Left renal cortex interstitium (tissue), 4 donors: ENCODE data around the gene REC114. TPM values are rescaled to one million over a fixed set of nuclear protein-coding genes. Genes with fewer than 3 reads are reported as not detected.
A peak's percentile ranks its signal among the peaks of the same experiment; 100 is the strongest.
"Not testable (repeated sequence)": the region's sequence is repeated elsewhere in the genome, so short reads cannot be mapped to it uniquely, and the experiment has no call there.

Source experiments
- DNase-seq, 4 donors: peaks; one replicate each; pipeline ENCODE4 v3.0.0-alpha.2; 2013; ENCODE audit warnings: low read depth in 4 of 4, low spot score in 2 of 4, missing footprints in 1 of 4
- polyA plus RNA-seq, 4 donors: library from polyadenylated mRNA; unstranded; fragments of 120-200 nt; gene quantifications; one replicate each; pipeline ENCODE4 v1.2.1, GENCODE V29; 2013; ENCODE audit not compliant: insufficient read length in 4 of 4

Gene REC114
- polyA plus RNA-seq, 4 donors: 0.18 TPM; not detected in 3

DNA sequence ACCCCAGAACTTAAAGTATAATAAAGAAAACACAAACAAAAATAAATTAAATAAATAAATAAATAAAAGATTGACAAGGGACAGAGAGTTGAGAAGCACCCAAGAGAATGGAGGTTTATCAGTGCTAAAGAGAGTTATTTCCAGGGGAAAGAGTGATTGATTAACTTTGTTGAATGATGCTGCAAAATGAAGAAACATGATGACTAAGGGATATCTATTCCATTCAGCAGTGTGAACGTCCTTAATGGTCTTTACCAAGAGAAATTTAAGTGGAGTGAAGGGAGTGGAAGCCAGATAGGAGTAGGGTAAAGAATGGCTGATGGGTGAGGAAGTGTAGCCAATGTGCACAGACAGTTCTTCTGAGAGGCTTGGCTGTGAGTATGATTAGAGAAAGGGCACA is 11.1 kb downstream of the REC114 start:
- DNase-seq: no peak

DNA sequence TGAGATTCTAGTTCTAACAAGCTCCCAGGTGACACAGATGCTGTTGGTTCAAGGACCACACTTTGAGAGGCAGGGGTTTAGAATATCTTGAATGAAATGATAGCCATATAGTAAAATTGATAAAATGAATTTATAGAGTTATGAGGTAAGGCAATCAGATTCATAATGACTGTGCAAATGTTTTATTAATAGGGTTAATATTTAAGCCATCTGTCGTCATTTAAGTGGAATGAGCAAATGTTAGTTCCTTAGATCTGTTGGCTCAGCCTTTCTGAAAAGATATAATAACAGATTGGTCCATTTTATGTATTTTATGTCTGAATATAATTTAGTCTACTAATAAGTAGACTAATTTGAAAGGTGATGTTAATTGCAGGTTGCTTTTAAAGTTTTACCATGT is 12.9 kb downstream of the REC114 start:
- DNase-seq: no peak

DNA sequence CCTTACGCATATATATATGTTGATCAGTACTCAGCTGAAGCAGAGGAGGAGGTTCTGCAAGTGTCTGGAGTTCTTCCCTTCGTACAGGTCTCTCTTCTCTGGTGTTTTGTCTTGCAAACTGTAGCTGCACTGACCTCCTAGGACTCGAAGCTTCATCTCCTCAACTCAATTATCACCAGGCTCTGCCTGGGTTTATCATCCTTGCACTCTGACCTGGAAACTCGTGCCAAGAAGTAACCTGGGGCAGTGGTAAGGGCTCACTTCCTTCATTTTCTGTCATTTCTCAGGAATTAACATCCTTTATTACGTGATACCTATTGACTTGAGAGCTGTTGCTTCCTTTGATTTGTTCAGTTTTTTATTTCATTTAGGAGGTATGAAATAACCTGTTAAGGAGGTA is 14.4 kb downstream of the REC114 start:
- no peak for DNase-seq

DNA sequence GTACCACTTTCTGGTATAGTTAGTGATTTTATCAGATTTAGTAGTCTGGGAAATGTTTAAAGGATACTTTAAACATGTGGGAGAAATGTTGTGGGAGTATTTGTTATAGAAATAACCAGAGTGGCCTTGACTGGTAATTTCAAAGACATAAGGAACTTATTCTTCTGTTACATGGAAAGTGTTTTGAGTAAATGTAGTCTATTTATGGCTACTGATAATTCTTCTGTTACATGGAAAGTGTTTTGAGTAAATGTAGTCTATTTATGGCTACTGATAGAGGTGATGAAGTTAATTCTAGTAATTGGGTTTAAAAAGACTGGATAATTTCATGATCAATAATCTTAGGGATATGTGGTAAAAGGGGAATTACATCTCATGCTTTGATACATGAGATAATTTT is 17.7 kb downstream of the REC114 start:
- DNase-seq: no peak

DNA sequence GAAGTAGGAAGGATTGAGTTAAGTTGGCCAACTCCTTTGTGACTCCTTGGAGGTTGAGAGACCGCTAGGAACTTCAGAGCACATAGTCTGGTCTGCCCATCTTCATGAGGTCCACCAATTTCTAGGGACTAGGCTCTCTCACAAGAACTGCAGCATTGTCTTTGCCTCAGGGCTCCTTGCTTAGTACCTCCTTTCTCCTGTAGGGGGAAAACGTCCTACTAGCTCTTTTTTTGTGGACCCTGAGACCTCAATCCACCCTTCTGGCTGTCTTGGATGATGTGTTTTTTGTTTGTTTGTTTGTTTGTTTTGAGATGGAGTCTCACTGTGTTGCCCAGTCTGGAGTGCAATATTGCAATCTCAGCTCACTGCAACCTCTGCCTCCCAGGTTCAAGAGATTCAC is 21.6 kb downstream of the REC114 start:
- DNase-seq: no peak

DNA sequence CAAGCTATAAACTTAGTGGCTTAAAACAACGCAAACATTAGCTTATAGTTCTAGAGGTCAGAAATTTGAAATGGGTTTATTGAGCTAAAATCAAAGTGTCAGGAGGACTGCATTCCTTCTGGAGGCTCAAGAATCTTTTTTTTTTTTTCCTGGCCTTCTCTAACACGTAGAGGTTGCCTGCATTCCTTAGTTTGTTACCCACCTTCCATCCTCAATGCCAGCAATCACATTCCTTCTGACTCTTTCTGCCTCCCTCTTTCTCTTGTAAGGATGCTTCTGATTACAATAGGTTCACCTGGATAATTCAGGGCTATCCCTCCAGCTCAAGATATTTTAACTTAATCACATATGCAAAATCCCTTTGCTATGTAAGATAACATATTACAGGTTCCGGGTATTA is 24.8 kb downstream of the REC114 start:
- DNase-seq: no peak

DNA sequence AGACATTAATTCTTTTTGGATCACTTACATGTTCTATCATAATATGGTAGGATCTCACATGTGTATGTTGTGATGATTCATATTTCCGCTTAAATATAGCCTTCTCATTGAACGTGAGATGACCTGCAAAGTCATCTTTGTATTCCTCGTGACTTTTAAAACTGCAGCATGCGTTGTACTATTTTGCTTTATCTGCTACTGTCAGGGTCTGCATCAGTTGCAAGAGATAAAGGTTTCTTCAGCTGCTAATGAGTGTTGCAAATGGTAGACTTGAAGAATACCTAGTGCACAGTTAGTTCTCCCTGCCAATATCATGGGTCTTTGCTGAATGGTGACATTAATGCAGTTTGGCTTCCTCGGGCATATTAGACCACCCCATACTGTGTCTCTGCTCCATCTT is 31.8 kb downstream of the REC114 start:
- DNase-seq: no peak

DNA sequence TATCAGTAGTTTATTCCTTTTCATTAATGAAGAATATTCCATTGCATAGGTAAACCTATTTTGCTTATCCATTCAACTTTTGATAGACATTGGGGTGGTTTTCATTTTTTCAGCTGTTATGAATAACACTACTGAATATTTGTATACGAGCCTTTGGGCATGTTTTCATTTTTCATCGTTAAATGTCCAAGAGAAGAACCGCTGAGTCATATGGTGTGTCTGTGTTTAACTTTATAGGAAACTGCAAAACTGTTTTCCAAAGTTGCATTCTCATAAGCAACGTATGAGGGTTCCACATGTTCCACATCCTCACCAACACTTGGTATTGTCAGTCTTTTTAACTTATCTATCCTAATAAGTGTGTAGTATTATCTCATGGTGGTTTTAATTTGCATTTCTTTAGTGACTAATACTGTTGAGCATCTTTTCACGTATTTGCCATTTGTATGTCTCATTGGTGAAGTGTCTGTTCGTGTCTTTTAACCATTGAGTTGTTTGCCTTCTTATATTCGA is 33.8 kb downstream of the REC114 start:
- DNase-seq: no peak

DNA sequence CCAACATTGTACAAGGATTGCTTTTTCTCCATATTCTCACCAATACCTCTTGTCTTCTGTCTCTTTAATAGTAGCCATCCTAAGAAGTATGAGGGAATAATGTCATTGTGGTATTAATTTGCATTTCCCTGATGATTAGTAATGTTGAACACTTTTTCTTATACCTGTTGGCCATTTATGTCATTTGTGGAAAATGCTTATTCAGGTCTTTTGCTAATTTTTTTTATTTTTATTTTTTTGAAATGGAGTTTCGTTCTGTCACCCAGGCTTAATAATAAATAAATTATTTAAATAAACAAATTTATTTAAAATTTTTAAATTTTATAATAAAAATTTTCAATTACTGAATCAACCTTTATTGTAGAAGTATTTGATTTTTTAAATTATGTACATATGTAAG is 37.1 kb downstream of the REC114 start:
- DNase-seq: no peak

DNA sequence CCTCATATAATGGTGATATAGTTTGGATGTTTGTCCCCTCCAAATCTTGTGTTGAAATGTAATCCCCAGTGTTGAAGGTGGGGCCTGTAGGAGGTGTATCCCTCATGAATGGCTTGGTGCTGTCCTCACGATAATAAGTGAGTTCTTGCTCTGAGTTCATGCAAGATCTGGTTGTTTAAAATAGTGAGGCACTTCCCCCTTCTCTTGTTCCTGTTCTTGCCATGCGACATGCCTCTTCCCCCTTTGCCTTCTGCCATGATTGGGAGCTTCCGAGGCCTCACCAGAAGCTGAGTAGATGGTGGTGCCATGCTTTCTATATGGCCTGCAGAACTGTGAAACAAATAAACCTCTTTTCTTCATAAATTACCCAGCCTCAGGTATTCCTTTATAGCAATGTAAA is 39.2 kb downstream of the REC114 start:
- DNase-seq: no peak

DNA sequence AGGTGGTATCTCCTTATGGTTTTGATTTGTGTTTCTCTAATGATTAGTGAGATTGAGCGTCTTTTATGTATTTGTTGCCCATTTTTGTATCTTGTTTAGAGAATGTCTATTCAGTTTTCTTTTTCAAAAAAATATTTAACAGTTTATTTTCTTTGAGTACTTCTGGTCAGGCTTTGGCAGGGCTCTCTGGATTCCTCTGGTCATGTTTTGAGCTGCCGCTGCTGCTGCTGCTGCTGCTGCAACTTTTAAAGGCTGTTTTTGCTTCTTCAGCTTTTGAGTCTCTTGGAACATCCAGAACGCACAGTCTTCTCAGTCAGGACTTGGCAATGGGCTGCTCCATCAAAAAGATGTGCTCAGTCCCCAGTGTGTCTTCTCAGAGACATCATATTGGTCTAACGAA is 40.1 kb downstream of the REC114 start:
- DNase-seq: no peak

DNA sequence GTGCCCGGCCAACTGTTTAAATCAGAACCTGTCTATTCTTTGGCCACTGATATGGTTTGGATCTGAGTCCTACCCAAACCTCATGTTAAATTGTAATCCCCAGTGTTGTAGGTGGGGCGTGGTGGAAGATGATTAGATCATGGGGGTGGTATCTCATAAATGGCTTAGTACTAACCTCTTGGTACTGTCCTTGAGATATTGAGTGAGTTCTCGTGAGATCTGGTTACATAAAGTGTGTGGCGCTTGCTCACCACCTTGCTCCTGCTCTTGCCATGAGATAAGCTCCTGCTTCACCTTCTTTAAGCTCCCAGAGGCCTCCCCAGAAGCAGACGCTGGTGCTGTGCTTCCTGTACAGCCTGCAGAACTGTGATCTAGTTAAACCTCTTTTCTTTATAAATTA is 42.4 kb downstream of the REC114 start:
- DNase-seq: no peak

DNA sequence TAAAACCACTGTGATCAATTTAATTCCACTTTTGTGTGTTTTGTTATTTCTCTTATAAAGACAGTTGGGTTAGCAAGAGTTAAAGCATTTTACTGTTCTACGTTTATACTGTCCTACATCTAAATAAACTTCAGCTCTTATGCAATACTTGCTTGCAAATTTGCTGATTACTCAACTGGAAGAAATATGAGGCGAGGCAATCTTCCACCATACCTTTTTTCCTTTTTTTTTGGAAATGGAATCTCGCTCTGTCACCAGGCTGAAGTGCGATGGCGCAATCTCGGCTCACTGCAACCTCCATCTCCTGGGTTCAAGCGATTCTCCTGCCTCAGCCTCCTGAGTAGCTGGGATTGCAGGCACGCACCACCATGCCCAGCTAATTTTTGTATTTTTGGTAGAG is 42.9 kb downstream of the REC114 start:
- not testable (repeated sequence) for DNase-seq

DNA sequence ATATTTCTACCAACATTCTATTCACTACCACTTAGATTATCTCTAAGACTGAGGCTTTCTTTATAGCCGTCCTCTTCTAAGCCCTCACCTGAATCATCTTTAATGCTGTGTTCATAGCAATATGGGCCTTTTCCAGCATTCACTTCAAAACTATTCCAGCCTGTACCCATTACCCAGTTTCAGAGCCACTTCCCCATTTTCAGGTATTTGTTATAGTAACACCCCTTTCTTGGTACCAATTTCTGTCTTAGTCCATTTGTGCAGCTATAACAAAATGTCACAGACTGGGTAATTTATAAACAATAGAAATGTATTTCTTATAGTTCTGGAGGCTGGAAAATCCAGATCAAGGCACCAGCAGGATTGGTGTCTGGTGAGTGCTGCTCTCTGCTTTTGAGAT is 45.7 kb downstream of the REC114 start:
- DNase-seq: no peak

DNA sequence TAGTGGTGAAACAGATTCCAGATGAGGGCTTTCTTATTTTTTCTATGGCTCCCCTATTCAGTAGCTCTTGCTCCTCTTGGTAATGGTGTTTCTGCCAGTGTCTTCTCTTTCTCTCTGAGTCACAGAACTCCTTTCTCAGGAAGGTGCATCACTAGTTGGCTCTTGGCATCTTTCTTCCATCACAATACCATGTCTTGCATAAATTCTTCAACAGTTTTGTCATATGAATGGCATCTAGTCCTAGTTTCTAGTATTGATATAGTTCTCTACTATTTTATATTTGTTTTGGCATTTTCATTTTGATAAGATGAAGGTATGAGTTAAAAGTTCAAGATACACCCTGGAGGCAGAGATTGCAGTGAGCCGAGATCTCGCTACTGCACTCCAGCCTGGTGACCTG is 51.0 kb downstream of the REC114 start:
- DNase-seq: no peak

DNA sequence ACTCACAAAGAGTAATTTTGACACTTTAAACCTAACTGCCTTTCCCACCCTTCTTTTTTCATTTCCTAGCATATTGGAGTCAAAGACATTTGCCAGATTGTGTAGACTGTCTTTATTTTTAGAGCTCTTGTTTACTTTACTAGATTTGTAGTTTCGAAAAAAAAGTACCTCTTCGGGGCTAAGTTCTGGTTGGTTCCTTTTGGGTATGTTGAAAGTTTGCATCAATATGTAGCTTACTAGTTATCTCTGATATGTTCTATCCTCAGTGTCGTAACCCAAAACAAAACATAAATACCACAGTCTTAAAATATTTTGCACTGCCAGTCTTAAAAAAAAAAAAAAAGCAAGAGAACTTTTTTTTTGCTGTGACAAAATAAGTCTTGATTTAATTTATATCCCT is 52.2 kb downstream of the REC114 start:
- no peak for DNase-seq

DNA sequence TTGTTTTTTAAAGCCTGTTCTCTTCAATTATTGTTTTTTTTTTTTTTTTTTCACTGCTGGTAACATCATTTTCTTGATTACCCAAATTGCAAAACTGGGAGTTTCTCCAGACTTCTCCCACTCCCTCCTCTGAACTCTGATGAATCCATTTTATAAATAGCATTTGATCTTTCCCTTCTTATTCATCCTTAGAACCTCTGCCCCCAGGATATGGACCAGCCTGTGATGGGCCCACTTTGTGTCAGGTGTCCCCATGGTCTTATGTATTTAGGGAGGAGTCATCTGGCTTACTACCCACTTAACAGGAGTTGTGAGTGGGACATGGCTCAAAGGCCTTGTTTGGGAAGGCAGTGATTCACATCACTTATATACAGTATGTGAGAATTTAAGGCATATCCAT is 57.7 kb downstream of the REC114 start:
- DNase-seq: no peak

DNA sequence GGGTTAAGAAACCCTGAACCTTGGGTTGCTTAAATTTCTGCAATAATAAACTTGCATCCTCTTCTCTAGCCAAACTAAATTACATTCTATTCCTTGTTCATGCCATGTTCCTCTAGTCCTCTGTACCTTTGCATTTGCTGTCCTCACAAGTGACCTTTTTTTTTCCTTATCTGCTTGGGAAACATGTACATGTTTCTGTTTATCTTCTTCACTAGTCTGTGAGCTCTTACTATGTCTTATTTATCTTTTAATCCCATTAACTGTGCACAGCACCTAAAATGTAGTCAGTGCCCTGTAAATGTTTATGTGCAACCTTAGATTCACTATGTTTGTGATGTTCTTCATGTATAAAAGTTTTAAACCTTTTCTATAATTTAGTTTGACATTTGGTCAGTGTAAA is 61.9 kb downstream of the REC114 start:
- DNase-seq: no peak

DNA sequence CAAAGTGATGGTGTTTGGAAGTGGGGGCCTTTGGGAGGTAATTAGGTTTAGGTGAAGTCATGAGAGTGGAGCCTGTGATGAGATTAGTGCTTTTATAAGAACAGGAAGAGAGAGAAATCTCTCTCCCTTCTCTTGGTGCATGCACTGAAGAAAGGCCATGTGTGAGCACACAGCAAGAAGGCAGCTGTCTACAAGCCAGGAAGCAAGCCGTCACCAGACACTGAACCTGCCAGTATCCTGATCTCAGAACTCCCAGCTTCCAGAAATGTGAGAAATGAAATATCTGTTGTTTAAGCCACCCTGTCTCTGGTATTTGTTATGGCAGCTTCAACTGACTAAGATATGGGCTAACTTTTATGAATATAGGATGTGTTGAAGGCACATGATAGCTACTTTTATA is 72.6 kb downstream of the REC114 start:
- no peak for DNase-seq

DNA sequence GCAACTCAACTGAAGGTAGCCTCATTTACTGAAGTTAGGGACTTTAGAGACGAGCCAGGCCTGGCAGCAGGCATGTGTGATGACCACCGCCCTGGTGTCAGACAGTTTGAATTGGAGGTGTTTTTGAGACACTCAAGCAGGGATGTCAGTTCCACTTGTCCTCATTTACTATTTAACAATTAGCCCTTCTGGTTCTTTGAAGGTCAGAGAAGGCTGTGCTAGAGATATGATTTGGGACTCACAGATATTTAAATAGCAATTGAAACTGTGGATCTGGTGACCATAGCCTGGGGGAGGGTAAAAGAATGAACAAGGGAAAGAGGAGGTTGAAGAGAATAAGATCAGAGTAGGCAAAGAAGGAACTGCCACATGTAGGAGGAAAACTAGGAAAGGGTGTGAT is 74.6 kb downstream of the REC114 start:
- DNase-seq: no peak

DNA sequence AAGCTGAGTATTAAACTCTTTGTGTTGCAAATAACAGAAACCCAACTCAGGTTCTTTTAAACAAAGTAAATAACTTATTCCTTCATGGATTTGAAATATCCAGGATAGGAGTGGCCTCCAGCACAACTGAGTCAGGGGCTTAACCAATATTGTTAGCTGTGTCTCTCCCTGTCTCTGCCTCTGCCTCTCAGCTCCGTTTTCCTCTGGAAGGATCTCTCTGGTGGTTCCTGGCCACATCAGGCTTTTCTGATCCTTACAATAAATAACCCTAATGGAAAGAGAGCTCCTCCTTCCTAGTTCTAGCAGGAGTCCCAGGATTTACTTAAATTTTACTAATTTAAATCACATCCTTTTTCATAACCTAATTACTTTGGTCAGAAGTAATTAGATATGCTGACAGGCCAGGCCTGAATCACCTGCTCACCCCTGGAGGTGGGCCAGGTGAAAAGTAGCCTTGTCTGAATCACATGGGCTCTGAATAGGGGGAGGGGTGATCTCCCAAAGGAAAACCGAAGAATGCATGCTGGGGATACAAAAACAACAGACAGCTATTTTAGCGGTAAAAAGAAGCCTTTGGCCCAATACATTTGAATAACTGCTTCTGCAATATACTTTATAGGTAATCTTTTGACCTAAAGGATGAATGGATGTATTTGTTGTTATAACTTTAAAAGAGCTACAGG is 75.4 kb downstream of the REC114 start:
- DNase-seq: peak in 1 of 4 donors; percentile 2

DNA sequence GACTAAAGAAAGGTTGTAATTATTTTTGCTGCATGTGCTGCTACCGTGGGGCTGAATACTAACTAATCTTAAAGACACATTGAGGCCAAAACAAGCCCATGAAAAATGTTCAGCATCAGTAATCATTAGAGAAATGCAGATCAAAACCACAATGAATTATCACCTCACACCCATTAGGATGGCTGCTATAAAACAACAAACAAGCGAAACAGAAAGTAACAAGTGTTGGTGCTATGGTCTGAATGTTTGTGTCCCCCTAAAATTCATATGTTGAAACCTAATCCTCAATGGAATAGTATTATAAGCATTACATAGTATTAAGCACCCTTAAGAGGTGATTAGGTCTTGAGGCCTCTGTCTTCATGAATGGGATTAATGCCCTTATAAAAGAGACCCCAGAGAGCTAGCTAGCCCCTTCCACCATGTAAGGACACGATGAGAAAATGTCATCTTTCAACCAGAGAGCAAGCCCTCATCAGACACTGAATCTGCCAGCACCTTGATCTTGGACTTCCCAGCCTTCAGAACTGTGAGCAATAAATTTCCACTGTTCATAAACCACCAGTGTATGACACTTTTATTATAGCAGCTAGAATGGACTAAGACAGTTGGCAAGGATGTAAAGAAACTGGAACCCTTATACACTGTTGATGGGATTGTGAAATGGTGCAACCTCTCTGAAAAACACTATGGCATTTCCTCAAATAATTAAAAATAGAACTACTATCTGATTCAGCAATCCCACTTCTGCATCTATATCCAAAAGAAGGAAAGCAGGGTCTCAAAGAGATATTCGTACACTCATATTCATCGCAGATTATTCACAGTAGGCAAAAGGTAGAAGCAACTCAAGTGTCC is 76.1 kb downstream of the REC114 start:
- no peak for DNase-seq
